Nephron (organoid): Measurements from ENCODE around the gene NR2E1.

Source experiments
- H3K27ac Mint-ChIP-seq, 3 experiments: 2 replicates each; pipeline ENCODE4 v1.8.0; 2020; ENCODE audit warnings: mixed read lengths in 3 of 3, mild to moderate bottlenecking in 2 of 3, moderate library complexity in 1 of 3
- H3K27me3 Mint-ChIP-seq: 2 replicates; pipeline ENCODE4 v1.8.0; 2021; ENCODE audit warnings: low read depth, mild to moderate bottlenecking, moderate library complexity, mixed read lengths
- H3K36me3 Mint-ChIP-seq: 2 replicates; pipeline ENCODE4 v1.8.0; 2020; ENCODE audit warnings: low read depth, mixed read lengths
- H3K4me1 Mint-ChIP-seq: 2 replicates; pipeline ENCODE4 v1.8.0; 2020; ENCODE audit warnings: mixed read lengths
- H3K4me3 Mint-ChIP-seq, 3 experiments: 2 replicates each; pipeline ENCODE4 v1.8.0; 2020; ENCODE audit warnings: mild to moderate bottlenecking in 3 of 3, mixed read lengths in 3 of 3, moderate library complexity in 2 of 3
- H3K9me3 Mint-ChIP-seq: 2 replicates; pipeline ENCODE4 v1.8.0; 2020; ENCODE audit warnings: mixed read lengths
- TF ChIP-seq, protein P1 (sequence below), 3 experiments: fragments of 200-600 bp; sonication (generic); IDR thresholded peaks; one replicate each; pipeline ENCODE4 v1.5.0; 2021; ENCODE audit warnings: antibody characterized with exemption in 3 of 3; ENCODE audit not compliant: unreplicated experiment in 3 of 3

The NR2E1 gene

DNA sequence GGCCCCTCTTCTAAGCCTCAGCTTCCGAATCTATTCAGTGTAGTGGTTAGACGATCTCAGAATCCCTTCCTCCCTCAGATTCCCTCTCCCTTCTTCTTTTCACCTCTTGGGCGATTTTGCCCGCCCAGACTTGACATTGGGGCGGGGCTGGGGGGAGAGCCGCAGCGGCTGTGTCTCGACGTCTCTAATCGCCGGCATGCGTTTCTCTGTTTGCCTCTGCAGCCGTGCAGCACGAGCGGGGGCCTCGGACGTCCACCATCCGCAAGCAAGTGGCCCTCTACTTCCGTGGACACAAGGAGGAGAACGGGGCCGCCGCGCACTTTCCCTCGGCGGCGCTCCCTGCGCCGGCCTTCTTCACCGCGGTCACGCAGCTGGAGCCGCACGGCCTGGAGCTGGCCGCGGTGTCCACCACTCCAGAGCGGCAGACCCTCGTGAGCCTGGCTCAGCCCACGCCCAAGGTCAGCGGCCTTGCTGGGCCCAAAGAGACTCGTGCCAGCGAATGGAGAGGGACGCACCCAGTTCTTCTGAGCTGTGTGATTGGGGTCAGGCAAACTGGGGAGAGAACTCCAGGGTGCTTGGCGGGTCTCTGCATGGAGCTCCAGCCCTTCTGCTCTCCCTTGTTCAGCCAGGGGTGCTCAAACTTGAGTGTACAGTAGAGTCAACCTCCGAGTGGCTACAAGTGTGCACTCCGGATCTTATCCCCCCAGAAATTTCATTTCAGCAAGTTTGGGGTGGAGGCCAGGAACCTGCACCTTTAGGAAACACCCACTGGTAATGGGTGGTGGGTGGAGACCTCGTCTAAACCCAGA is 10.7 kb downstream of the NR2E1 start:
- Mint-ChIP-seq H3K9me3 (peaks cover 7% of the 10 kb centered on the region), H3K27ac (no peak overlapping the region), H3K27me3 (peaks cover 100% of the 10 kb centered on the region), H3K4me3 (peak overlapping the region; percentile 52 to 70 (median 63)), H3K4me1 (peaks cover 5% of the 10 kb centered on the region), H3K36me3 (no peaks in the 10 kb centered on the region)
- TF ChIP-seq, protein P1, sequence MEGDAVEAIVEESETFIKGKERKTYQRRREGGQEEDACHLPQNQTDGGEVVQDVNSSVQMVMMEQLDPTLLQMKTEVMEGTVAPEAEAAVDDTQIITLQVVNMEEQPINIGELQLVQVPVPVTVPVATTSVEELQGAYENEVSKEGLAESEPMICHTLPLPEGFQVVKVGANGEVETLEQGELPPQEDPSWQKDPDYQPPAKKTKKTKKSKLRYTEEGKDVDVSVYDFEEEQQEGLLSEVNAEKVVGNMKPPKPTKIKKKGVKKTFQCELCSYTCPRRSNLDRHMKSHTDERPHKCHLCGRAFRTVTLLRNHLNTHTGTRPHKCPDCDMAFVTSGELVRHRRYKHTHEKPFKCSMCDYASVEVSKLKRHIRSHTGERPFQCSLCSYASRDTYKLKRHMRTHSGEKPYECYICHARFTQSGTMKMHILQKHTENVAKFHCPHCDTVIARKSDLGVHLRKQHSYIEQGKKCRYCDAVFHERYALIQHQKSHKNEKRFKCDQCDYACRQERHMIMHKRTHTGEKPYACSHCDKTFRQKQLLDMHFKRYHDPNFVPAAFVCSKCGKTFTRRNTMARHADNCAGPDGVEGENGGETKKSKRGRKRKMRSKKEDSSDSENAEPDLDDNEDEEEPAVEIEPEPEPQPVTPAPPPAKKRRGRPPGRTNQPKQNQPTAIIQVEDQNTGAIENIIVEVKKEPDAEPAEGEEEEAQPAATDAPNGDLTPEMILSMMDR (IDR thresholded peaks at IDR 0.05; ENCODE audit: unreplicated experiment in 3 of 3), result no peak

GRCh38 chr6:108179741-108180140 is 13.9 kb downstream of the NR2E1 start:
- Mint-ChIP-seq H3K9me3 (peaks cover 3% of the 10 kb centered on the region), H3K36me3 (no peaks in the 10 kb centered on the region), H3K27me3 (peaks cover 96% of the 10 kb centered on the region), H3K27ac (no peak overlapping the region), H3K4me3 (no peak overlapping the region), H3K4me1 (peaks cover 5% of the 10 kb centered on the region)
- TF ChIP-seq, protein P1 (IDR thresholded peaks at IDR 0.05; ENCODE audit: unreplicated experiment in 3 of 3), result no peak

DNA sequence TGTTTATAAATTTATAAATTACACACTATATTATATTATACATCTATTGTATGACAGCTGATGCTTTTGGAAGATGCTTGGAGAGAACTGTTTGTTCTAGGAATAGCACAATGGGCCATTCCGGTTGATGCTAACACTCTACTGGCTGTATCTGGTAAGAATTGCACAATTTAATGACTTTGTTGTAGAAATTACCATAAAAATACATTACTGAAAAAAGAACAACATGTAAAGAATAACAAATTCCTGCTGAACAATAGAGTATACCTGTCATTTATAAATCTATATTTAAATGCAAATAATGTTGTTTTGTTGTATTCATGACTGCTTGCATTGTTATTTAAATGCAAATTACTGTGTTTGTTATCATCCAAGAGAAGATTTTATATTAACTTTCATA is 14.4 kb downstream of the NR2E1 start:
- H3K4me1 Mint-ChIP-seq, result peaks cover 5% of the 10 kb centered on the region
- H3K27me3 Mint-ChIP-seq, result peaks cover 96% of the 10 kb centered on the region
- TF ChIP-seq, protein P1 (IDR thresholded peaks at IDR 0.05; ENCODE audit: unreplicated experiment in 3 of 3), result no peak
- H3K4me3 Mint-ChIP-seq, result no peak overlapping the region
- H3K9me3 Mint-ChIP-seq, result peaks cover 3% of the 10 kb centered on the region
- H3K36me3 Mint-ChIP-seq, result no peaks in the 10 kb centered on the region
- no peak overlapping the region for H3K27ac Mint-ChIP-seq

DNA sequence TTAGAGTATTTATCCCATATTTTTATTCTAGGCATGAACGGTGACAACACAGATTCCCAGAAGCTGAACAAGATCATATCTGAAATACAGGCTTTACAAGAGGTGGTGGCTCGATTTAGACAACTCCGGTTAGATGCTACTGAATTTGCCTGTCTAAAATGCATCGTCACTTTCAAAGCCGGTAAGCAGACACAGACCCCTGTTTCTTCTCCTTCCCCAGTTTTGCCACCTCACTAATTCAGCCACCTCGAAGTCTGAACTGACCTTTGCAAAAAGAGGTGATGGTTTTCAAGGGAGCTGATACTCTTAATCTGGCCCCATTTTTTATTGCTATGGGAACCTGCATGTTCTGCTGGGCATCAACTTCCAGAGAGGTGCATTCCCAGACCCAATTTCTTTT is 15.0 kb downstream of the NR2E1 start:
- peaks cover 3% of the 10 kb centered on the region for H3K9me3 Mint-ChIP-seq
- H3K4me3 Mint-ChIP-seq, result no peak overlapping the region
- peaks cover 5% of the 10 kb centered on the region for H3K4me1 Mint-ChIP-seq
- H3K36me3 Mint-ChIP-seq, result no peaks in the 10 kb centered on the region
- H3K27me3 Mint-ChIP-seq, result peaks cover 96% of the 10 kb centered on the region
- TF ChIP-seq, protein P1 (IDR thresholded peaks at IDR 0.05; ENCODE audit: unreplicated experiment in 3 of 3), result no peak
- no peak overlapping the region for H3K27ac Mint-ChIP-seq

DNA sequence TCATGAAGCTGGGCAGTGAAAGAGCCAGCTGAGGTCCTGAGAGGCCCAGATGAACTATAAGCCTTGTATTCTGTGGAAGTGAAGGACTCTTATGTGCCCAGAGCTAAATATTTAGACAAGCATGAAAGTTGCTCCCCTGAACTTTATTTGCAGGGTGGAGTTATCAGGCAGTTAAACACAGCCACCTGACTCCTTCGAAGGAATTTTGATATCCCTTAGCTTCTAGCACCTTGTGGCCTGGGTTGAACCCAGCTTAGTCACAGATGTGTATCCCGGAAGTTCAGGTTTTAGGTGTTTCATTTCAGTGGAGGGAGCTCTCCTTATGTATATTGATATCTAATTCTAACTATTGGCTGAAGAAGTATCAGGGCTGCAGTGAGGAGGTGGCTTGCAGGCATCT is 20.4 kb downstream of the NR2E1 start:
- Mint-ChIP-seq H3K9me3 (no peaks in the 10 kb centered on the region), H3K36me3 (no peaks in the 10 kb centered on the region), H3K4me1 (no peaks in the 10 kb centered on the region), H3K27me3 (peaks cover 85% of the 10 kb centered on the region), H3K4me3 (no peak overlapping the region), H3K27ac (no peak overlapping the region)
- TF ChIP-seq, protein P1 (IDR thresholded peaks at IDR 0.05; ENCODE audit: unreplicated experiment in 3 of 3), result no peak

GRCh38 chr6:108187519-108187918 is 21.7 kb downstream of the NR2E1 start:
- no peak overlapping the region for H3K4me3 Mint-ChIP-seq
- TF ChIP-seq, protein P1 (IDR thresholded peaks at IDR 0.05; ENCODE audit: unreplicated experiment in 3 of 3), result no peak
- H3K27ac Mint-ChIP-seq, result no peak overlapping the region
- H3K36me3 Mint-ChIP-seq, result no peaks in the 10 kb centered on the region
- H3K4me1 Mint-ChIP-seq, result no peaks in the 10 kb centered on the region
- peaks cover 77% of the 10 kb centered on the region for H3K27me3 Mint-ChIP-seq
- H3K9me3 Mint-ChIP-seq, result no peaks in the 10 kb centered on the region
